NCI-H82 treated with DMSO at 0.1 percent for 48 hours (cell line): ENCODE results near the gene EP400.

Experiments used
- DNase-seq: peaks from one replicate; lab custom pipeline; 2025; ENCODE audit not compliant: unreplicated experiment; lab: John Stamatoyannopoulos, UW

EP400 gene

GRCh38 chr12:132014915-132015280 lies 65.2 kb downstream of the EP400 start:
- no peak for DNase-seq

- no peak for DNase-seq
Observed at GRCh38 chr12:132015686-132016430, 66.1 kb downstream of the EP400 start.

- no peak for DNase-seq
Observed at GRCh38 chr12:132018193-132018916, 68.6 kb downstream of the EP400 start.

GRCh38 chr12:132019891-132020290 lies 70.1 kb downstream of the EP400 start:
- no peak for DNase-seq

GRCh38 chr12:132020292-132020691 lies 70.5 kb downstream of the EP400 start:
- no peak for DNase-seq

- DNase-seq, result no peak
Observed at GRCh38 chr12:132021031-132021871, 71.5 kb downstream of the EP400 start.

GRCh38 chr12:132021965-132022364 lies 72.2 kb downstream of the EP400 start:
- no peak for DNase-seq

- no peak for DNase-seq
Observed at GRCh38 chr12:132023658-132024057, 73.9 kb downstream of the EP400 start.

- DNase-seq, result no peak
Observed at GRCh38 chr12:132024758-132025157, 75.0 kb downstream of the EP400 start.

GRCh38 chr12:132025526-132025925 lies 75.8 kb downstream of the EP400 start:
- DNase-seq, result no peak

GRCh38 chr12:132026061-132026795 lies 76.5 kb downstream of the EP400 start:
- no peak for DNase-seq

- no peak for DNase-seq
Observed at GRCh38 chr12:132026796-132027500, 77.2 kb downstream of the EP400 start.

- DNase-seq, result no peak
Observed at GRCh38 chr12:132027636-132028035, 77.9 kb downstream of the EP400 start.

GRCh38 chr12:132028111-132028510 lies 78.4 kb downstream of the EP400 start:
- DNase-seq, result no peak

- no peak for DNase-seq
Observed at GRCh38 chr12:132029503-132030300, 80.0 kb downstream of the EP400 start.

- no peak for DNase-seq
Observed at GRCh38 chr12:132030367-132031038, 80.8 kb downstream of the EP400 start.

GRCh38 chr12:132033627-132034026 lies 83.9 kb downstream of the EP400 start:
- no peak for DNase-seq

- DNase-seq, result no peak
Observed at GRCh38 chr12:132036063-132036683, 86.4 kb downstream of the EP400 start.
